ENCODE data around the gene GADL1. TPM values are rescaled to one million over a fixed set of nuclear protein-coding genes. Genes with fewer than 3 reads are reported as not detected.

The GADL1 gene
- total RNA-seq, 1 donor from 2014 or later: not detected

DNA sequence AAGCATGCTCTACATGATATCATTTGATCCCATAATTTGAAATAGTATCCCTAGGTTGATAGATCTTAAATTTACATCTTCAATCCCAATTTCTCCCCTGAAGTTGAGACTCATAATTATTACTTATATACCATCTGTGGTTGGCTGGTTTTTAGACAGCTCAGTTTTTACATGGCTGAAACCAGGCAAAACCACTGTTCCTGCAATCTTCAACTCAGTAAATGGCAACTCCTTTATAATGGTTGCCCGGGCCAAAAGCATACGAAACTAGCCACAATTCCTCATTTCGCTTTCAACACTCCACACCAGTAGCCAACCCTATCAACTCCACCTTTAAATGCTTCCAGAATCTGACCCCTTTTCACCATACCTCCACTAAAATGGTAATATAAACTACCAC, 169.6 kb downstream of the GADL1 start:
- no peak for DNase-seq (ENCODE audit: low read depth)

DNA sequence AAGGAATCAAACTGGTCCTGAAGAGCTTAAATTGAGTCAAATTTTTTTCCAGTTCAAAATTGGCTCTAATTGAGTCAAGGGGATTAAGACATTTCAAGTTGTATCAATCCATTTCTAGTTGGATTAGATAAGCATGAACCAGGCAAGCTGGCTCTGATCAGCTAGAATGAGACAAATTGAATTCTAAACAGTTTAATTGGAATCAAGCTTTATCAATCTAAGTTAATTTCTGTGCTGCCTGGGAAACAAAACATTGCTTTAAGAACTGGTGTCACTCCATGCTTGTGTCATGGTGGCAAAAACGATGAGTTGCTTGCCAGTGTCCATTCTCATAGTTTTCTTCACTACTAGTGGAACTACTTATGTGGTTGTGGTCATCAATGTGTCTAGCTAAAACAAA, 171.2 kb downstream of the GADL1 start:
- DNase-seq (ENCODE audit: low read depth): no peak

DNA sequence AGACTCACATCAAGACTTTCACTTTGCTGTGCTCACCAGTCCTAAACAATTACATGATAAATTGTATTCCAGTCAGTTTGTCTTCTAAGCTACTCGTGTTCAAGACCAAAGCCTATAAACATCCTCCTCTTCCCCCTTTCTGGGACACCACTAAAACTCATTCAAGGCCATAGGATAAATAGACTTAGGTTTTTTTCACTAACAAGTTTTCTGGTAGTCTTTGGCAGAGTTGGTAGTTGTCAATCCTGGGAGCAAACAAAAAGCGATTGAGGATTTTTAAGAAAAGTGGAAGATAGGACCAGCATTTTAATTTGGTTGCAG, 173.2 kb downstream of the GADL1 start:
- DNase-seq (ENCODE audit: low read depth): no peak

DNA sequence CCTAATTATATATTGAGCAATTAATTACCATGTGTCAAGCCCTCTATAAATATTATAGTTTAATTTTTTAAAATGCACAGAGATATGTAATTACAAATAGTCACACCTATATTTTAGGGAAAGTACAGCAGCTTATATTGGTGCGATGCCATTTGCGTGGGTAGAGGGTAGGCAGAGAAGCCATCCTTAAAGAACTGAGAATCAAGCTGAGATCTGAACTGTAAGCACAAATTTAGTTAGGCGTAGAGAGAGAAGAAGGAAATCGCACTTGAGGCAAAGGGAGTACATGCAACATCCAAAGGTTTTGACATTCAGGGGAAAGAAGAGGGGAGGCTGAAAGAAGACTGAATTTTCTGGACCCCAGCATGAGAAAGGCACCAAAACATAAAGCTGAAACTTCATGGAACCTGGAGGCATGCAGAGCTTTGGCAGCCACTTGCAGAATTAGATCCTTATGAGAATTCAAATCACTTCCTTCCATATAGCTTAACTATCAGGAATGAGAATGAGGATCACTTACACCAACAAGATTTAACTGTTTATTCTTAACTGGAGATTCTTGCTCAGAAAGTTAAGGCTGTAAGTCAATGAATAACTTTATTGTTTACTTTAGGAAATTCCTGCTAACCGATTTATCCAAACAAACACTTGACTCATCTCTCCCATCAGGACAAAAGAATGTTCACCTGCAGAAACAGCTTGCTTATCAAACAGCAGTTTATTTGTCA, 173.7 kb downstream of the GADL1 start:
- peak; percentile 100 for DNase-seq (ENCODE audit: low read depth)

DNA sequence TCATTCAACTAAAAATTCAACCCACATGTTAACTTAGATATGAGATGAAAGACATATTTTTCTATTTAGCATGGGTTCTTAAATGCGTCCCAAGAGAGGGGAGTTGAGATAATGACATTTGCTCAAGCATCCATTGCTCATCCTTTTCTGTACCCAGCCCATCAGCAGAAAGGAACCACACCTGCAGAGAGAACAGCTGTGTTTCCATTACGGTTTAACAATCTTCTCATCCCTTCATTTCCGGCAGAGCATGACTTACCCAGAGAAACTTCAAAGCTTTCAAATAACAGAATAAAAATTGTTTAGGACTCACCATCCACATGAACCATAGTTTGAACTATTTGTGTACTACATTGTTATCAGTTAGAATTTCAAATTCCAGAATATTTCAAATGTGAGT, 174.9 kb downstream of the GADL1 start:
- DNase-seq (ENCODE audit: low read depth): no peak

DNA sequence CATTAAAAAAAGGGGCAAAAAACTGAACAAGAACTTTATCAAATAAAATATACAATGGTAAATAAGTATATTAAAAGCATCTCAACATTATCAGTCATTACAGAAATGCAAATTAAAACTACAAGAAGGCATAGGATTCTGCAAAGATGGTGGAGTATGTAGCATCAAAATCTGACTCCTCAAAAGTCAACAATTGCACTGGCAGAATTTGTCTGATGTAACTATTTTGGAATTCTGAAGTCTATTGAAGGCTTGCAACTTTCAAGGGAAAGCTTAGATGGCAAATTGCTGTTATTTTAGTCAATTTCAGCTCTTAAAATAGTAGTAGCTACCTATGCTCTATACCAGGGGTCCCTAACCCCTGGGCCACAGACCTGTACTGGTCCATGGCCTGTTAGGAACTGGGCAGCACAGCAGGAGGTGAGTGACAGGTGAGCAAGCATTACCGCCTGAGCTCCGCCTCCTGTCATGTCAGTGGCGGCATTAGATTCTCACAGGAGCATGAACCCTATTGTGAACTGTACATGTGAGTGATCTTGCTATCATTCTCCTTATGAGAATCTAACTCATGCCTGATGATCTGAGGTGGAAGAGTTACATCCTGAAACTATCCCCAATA, 180.5 kb downstream of the GADL1 start:
- DNase-seq (ENCODE audit: low read depth): no peak

DNA sequence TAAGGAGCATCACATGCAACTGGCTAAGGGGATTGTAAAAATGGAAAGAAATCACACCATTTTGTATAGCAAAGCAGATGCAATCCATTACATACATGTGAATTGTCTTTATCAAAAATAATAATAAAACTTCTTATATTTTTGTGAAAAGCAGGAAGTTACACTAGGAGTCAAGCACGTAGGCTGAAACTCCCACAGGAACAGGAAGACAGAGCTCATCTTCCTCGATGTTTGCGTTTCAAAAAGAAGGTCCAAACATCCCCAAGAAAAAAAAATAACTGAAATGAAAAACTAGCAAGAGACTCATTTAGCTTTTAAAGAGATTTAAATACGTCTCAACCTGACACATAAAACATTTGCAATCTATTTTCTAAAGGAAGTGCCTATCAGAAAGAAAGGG, 181.5 kb downstream of the GADL1 start:
- DNase-seq (ENCODE audit: low read depth): no peak

DNA sequence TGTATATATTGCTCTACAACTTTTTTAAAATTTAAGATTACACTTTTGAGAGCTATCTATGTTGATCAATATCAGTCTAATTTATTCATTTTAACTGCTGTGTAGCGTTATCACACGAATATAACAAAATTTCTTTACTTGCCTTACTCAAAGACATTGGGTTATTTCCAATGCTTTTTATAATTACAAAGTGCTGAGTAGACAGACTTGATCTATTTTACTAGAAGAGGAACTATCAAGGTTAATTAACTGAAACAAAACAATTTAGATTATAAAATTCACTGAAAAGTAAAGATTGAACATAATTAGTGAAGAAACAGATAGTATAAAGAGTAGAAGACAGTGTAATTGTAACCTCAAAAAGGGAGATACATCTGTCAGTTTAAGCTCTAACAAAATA, 182.6 kb downstream of the GADL1 start:
- no peak for DNase-seq (ENCODE audit: low read depth)

DNA sequence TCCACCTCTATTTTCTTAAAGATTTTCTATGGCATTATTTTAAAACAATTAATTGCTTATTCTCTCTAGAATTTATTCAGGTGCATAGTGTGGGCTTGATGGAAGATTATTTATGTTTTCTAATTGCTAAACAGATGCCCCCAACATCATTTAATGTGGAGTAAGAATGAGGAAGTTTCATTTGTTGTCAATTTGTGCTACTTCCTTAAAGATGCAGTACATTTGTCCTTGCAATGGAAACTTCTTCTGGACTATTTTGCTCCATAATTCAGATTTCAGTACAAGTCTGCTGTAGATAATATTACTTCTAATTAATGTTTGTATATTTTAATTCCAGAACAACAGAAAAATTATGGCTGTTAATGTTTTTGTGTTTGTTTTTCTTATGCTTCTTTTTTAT, 183.3 kb downstream of the GADL1 start:
- DNase-seq (ENCODE audit: low read depth): no peak

DNA sequence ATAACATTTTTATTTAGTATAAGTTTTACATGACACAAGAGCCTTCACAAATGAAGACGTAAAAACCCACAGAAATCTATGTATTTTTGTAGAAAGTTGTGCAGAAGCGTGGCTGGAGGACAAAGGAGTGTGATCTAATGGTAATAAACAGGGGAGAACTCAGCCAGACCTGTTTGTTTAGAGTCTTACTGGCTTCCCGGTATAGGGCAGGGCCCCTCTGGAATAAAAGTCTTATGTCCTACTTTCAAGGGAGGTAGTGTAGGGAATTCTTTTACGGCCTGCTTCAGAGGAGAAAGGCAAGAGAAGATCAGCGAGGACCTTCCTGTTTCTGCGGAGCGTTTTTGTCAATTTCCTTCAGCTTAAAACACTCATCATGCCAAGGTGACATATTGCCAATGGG, 184.4 kb downstream of the GADL1 start:
- no peak for DNase-seq (ENCODE audit: low read depth)

DNA sequence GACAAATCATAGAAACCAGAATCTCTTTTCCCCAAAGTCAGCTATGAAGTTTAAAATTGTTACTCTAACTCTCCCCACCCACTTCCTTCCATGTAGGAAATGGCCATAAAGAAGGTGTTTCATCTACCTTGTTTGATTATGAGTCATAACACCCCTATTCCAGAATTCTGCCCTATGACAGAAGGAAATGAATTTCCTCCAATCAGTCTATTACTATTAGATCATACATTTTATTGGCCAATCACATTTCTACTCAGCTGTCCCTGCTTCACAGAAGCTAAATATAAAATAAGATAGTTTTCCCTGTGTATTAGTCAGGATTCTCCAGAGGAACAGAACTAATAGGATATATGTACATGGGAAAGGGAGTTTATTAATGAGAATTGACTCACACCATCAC, 186.0 kb downstream of the GADL1 start:
- DNase-seq (ENCODE audit: low read depth): peak; percentile 31

DNA sequence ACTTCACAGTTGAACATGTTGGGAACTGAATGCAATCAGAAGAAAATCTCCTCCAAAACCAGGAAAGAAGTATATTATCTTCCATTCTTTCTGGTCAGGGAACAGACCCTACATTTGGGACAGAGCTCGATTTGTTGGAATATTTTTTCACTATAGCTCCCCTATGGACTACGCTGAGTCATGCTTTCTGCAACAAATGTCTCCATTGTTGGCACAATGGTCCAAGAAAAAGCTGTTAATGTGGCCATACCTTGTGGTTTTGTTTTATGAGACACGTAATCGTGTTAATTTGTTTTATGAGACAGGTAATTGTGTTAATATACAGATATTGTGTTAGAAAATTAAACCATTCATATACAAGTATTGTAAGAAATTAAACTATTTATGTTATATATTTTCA, 186.6 kb downstream of the GADL1 start:
- no peak for DNase-seq (ENCODE audit: low read depth)

DNA sequence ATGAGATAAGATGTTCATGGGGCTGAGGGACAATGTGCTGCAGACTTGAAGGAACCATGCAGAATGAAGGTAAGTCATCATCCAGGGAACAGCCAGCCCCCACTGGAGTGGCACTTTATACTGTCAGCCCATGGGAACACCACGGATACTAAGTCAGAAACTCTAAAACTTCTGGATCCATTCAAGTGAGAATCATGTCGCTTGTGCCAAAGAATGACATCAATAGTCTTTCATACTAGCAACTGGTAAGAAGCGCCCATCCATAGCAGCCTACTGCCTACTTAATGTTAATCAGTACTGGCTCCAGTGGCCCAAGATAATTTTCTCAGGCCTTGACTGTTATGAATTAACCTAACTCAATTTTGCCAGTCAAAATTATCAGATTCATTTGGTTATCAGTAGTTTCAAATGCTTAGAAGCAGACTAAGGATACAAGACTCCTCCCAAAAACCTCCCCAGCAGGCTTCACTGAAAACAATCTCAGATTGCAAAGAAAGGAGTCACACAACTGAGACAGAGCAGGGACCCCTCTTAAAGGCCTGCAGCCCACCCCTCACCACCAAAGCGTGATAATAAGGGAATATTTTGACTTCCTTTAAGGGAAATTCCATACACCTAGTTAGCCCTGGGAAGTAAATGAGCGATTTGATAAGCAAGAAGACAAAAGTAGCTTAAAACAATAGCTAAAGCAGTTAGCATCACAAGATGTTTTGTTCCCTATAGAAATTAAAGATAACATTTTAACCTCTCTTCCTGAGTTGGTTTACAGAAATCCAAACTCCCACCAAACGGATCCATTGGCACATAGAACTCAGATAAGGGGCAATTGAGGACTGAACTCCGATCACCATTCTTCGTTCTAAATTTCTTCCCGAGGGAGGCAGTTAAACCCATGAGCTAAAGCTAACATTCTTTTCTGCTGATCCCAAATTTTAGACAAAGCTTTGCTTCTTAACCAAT, 189.2 kb downstream of the GADL1 start:
- peak; percentile 85 for DNase-seq (ENCODE audit: low read depth)

DNA sequence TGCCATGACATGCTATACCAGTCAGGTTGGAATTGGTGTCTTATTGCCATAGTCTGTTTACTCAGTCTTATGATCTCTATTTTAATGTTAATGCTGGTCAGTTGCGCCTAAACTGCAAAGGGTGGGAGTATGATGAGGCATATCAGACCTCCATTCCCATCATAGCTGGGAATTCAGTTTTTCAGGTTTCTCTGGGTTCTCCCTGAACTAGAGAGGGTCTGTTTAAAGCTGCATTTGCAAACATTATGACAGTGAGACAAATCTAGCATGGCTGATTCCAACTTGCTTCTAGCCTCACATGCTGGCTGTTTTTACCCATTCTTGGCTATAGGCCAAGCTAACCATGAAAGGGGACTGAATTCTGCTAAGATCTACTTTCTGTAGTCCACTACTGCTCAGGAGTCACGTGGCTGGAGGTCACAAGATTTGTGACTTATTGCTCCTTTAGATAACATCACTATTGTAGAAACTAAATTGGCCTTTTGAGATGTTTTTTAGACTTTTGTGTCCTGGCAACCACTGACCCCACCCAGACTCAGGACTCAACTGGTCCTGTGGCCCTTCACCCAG, 191.5 kb downstream of the GADL1 start:
- DNase-seq (ENCODE audit: low read depth): no peak

DNA sequence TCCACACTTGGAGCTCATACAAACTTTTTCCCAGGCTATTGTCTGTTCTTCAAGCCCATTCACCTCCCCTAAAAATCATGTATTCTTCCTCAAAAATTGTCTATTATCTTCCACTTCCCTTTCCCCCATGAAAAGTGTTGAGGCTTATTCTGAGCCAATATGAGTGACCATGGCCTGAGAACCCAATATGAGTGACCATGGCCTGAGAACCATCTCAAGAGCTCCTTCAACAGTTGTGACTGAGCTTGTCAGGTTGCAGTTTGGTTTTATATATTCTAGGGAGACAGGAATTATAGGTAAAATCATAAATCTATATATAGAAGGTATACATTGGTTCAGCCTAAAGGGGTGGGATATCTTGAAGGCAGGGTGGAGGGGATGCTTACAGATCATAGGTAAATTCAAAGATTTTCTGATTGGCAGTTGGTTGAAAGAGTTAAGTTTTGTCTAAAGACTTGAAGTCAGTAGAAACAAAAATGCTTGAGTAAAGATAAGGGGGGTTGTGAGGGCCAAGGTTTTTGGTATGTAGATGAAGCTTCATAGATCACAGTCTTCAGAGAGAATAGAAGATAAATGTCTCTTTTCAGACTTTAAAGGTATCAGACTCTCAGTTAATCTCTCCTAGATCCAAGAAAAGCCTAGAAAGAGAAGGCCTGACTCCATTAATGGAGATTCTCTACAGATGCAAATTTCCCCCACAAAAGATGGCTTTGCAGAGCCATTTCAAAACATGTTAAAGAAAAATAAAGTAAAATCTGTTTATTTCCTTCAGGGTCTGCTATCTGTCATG, 192.2 kb downstream of the GADL1 start:
- DNase-seq (ENCODE audit: low read depth): no peak

DNA sequence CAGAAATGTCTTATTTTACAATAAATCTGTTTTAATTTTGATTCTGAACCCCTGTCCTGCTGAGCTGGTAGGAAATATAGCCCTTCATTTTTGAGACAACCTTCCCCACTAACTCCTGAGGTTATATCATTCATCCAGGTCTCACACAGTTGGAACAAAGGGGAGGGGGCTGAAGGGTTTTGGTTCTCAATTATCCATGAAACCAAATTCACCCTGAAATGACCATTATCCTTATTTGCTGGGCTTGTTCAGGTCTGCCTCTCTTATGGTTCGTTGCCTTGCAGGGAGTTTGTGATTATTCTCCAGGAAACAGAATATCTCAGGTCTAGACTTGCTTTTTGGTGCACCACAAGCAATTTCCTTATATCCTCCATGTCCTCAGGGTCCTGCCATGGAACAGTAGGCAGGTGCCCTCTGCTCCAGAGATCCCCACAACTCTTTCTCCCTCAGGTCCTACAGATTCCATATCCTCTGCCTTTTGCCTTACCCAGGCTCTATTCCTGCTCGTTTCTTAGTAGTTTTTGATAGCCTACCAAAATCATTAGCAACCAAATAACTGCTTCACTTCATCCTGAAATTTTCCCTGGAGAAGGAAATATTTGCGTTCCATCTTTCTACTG, 193.6 kb downstream of the GADL1 start:
- no peak for DNase-seq (ENCODE audit: low read depth)

DNA sequence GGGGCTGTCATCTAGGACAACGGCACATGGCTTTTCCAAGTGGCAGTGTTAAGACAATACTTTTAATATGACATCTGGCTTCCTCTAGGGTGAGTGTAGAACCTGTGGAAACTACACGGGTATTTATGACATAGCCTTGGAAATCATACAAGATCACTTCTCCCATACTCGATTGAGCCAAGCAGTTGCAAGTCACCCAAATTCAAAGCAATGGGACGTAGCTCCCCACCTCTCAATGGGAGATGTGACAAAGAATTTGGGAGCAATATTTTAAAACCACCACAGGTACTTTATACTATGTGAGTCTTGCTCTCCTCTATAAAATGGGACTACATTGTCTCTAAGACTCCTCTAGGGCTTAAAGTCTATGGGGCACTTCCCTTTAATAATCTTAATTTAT, 194.5 kb downstream of the GADL1 start:
- no peak for DNase-seq (ENCODE audit: low read depth)

DNA sequence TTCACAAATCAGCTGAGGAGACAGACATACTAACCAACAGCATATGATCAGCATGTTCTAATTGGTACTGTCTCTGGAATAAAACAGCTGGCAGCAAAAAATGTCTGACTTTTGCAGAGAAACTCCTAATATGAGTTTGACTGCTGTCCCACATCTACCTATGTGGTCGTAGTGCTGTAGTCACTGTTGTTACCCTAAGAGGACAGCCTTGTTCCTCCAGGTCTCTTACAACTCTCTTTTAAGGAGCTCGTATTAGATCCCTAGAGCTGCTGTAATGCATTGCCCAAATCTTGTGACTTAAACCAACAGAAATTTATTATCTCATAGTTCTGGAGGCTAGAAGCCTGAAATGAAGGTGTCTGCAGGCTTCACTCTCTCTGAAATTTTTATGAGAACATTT, 195.9 kb downstream of the GADL1 start:
- DNase-seq (ENCODE audit: low read depth): no peak

DNA sequence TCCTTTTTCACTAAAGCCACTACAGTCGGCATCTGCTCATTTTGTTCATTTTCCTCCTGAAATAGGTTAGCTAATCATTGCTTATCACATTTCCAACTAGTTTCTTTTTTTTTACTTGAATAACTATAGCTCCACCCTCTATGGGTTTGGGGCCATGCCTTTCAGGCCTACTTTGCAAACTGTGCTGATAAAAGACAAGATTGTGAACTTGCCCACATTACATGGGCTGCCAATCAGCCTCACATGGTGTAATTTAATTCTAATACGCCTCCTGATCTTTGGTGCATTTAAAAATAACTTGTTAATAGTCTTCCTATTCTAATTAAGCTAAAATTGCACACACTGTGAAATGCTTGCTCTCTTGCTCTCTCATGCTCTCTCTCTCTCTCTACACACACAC, 197.6 kb downstream of the GADL1 start:
- DNase-seq (ENCODE audit: low read depth): no peak

DNA sequence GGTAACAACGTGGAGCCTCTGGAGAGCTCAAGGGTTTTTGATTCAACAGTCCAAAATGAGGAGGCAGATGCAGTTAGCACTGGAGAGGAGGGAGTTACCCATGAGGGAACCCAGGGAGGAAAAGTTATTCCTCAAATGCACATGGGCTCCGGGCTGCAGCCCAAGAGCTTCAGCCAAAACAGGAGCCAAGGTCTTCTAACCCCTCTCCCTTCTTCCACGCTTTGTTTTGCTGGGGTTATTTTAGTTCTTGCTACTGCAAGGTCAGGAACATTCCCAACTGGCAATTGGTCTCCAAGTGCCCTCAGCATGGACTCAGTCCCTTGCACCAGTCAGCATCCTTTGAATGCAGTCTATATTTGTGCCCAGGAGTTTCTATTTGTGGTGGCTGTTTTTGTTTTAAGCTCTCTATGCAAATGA, 198.1 kb downstream of the GADL1 start:
- no peak for DNase-seq (ENCODE audit: low read depth)
